ENCODE data around the gene DLX2.
A peak's percentile ranks its signal among the peaks of the same experiment; 100 is the strongest.
"Not testable (repeated sequence)": the region's sequence is repeated elsewhere in the genome, so short reads cannot be mapped to it uniquely, and the experiment has no call there.

DLX2 gene

DNA sequence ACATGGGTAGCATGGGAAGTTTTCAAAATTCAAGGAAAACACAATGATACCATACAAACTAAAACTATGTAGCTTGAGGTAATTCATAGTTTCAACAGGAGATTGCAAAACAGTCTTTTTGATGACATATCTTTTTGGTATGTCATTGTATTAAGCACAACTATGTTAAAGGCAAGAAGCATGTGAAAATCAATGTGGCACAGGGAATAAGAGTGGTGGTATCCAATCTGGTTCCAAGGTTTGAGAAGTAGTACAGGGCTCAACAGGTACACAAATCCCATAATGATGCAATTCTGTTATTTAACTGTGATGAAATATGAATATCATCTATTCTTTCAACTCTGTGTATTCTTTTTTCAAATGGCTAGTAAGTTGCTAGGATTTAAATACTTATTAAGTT is 16.4 kb upstream of the DLX2 start:
- ChIA-PET CTCF (interaction anchor here (0.6 kb wide), 1 partner anchor 171 kb away, joined by 3 read pairs; no protein-coding TSS in a partner anchor), POLR2A (ENCODE audit: low non-redundant PET) (no interaction called here)
- peak overlapping the region; percentile 76 for H3K27ac ChIP-seq
- TF ChIP-seq, protein P1, sequence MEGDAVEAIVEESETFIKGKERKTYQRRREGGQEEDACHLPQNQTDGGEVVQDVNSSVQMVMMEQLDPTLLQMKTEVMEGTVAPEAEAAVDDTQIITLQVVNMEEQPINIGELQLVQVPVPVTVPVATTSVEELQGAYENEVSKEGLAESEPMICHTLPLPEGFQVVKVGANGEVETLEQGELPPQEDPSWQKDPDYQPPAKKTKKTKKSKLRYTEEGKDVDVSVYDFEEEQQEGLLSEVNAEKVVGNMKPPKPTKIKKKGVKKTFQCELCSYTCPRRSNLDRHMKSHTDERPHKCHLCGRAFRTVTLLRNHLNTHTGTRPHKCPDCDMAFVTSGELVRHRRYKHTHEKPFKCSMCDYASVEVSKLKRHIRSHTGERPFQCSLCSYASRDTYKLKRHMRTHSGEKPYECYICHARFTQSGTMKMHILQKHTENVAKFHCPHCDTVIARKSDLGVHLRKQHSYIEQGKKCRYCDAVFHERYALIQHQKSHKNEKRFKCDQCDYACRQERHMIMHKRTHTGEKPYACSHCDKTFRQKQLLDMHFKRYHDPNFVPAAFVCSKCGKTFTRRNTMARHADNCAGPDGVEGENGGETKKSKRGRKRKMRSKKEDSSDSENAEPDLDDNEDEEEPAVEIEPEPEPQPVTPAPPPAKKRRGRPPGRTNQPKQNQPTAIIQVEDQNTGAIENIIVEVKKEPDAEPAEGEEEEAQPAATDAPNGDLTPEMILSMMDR (conservative IDR thresholded peaks at IDR 0.05; ENCODE audit: low read depth): no peak
- no peak for DNase-seq (ENCODE audit: low spot score)

DNA sequence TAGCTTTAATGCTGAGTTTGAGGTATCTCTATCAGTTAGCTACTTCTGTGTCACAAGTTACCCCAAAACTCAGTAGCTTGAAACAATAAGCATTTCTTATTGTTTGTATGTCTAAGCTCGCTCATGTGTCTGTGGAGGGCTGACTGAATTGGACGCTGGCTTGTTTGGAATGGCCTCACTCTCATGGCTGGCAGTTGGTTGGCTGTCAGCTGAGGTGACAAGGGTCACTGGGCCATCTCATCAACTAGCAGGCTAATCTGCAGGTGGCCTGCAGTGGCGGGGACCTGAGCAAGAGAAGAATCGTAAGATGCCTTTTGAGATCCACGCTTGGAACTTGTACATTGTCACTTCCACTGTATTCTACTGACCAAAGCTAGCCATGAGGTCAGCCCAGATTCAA is 13.4 kb upstream of the DLX2 start:
- ChIA-PET CTCF (no interaction called here), POLR2A (ENCODE audit: low non-redundant PET) (no interaction called here)
- TF ChIP-seq, protein P1 (conservative IDR thresholded peaks at IDR 0.05; ENCODE audit: low read depth): no peak
- DNase-seq (ENCODE audit: low spot score): no peak
- H3K27ac ChIP-seq: no peak overlapping the region

DNA sequence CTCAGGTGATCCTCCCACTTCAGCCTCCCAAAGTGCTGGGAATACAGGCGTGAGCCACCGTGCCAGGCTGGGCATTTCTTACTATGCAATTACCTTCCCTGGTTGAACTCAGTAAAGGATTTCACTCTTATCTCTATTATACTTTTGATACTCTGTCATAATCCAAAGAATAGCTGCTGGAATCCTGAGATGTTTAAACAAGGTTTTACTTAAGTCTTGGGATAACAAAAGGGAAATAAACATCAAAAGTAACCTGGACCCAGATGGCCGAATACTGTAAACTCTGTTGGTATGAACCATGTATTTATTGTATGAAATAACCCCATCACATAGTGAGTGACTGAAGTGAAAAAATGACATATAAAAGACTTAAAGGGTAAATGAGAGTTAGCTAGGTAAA is 11.9 kb upstream of the DLX2 start:
- no peak overlapping the region for H3K27ac ChIP-seq
- POLR2A ChIA-PET (ENCODE audit: low non-redundant PET): no interaction called here
- DNase-seq (ENCODE audit: low spot score): no peak
- TF ChIP-seq, protein P1 (conservative IDR thresholded peaks at IDR 0.05; ENCODE audit: low read depth): no peak
- CTCF ChIA-PET: interaction anchor here (0.6 to 1.1 kb wide), 3 partner anchors 11 to 298 kb away, joined by 3 read pairs; no protein-coding TSS in a partner anchor

DNA sequence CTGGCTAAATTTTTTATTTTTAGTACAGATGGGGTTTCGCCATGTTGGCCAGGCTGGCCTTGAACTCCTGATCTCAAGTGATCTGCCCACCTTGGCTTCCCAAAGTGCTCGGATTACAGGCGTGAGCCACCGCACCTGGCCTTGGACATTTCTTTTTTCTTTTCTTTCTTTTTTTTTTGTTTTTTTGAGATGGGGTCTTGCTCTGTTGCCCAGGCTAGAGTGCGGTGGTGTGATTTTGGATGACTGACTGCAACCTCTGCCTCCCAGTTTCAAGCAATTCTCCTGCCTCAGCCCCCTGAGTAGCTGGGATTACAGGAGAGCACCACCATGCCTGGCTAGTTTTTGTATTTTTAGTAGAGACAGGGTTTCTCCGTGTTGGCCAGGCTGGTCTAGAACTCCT is 11.5 kb upstream of the DLX2 start:
- POLR2A ChIA-PET (ENCODE audit: low non-redundant PET); H3K27ac ChIP-seq; DNase-seq (ENCODE audit: low spot score): not testable (repeated sequence)
- CTCF ChIA-PET: interaction anchor here (0.5 to 1.1 kb wide), 7 partner anchors 11 to 441 kb away, joined by 3 to 5 read pairs (median 3); no protein-coding TSS in a partner anchor

DNA sequence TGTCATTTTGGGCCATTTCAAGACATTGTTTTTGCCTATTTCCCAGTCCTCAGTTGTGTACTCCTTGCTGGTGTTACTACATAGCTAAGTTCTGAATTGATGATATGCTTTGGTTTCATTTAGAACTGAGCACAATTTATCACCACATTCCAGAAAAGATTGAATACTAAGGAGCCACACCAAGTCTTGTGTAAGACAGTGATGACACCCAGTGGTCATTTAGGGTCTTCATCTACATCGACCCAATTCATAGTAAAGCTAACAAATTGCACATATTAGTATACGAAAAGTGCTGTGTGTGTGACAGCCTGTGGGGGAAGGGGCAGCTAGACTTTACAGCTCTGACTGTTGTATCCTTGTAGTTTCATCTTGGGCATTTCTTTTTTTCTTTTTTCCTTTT is 10.9 kb upstream of the DLX2 start:
- DNase-seq (ENCODE audit: low spot score): no peak
- CTCF ChIA-PET: interaction anchor here (0.5 to 1.1 kb wide), 10 partner anchors 10 to 1165 kb away, joined by 3 to 5 read pairs (median 3); no protein-coding TSS in a partner anchor
- POLR2A ChIA-PET (ENCODE audit: low non-redundant PET): no interaction called here
- TF ChIP-seq, protein P1 (conservative IDR thresholded peaks at IDR 0.05; ENCODE audit: low read depth): 0 out of 2 replicates have a peak, but pooled peaks have one; percentile 11
- no peak overlapping the region for H3K27ac ChIP-seq

DNA sequence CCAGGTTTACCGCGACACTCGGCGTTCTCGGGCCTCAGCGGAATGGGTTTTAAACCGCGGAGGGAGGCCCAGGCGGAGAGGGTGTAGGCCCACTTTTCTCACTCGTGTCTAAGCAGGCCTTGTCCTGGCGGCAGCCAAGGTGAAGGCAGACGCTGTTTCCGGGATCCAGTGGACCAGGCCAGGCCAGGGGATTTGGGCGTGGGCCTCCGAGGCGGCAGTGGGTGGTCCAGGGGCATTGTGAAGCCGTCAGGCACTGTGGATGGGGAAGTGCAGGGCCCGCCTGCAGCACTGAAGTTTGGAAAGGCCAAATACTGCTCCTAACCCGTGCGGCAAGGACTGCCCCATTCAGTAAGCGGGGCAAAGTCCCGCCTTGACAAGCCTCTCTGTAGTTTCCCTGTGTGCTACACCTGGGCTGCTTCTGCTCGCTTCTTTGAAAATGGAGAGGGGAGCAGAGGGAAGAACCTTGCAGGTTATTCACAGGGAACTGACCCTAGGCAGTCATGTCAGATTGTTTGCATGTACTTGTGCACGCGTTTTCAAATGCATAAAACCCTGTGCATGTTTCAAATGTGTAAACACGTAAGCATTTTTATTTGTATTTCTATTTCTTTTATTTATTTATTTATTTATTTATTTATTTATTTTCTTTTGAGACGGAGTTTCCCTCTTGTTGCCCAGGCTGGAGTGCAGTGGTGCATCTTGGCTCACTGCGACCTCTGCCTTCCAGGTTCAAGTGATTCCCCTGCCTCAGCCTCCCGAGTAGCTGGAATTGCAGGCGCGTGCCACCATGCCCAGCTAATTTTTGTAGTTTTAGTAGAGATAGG is 7.5 kb upstream of the DLX2 start:
- ChIA-PET CTCF (interaction anchor here (0.6 kb wide), 1 partner anchor 19 kb away, joined by 3 read pairs; no protein-coding TSS in a partner anchor), POLR2A (ENCODE audit: low non-redundant PET) (no interaction called here)
- DNase-seq (ENCODE audit: low spot score): no peak
- H3K27ac ChIP-seq: no peak overlapping the region
- TF ChIP-seq, protein P1 (conservative IDR thresholded peaks at IDR 0.05; ENCODE audit: low read depth): no peak

Measured in RWPE1 (cell line).